HG03457 (cell line): Measurements from ENCODE around the gene LIPI.
"Not testable (repeated sequence)": the region's sequence is repeated elsewhere in the genome, so short reads cannot be mapped to it uniquely, and the experiment has no call there.

Experiments used
- ATAC-seq: cut with Tn5 transposase; IDR thresholded peaks from one replicate; pipeline ENCODE4 v1.9.1; 2021; ENCODE audit warnings: moderate number of reproducible peaks; ENCODE audit not compliant: unreplicated experiment

The LIPI gene

DNA sequence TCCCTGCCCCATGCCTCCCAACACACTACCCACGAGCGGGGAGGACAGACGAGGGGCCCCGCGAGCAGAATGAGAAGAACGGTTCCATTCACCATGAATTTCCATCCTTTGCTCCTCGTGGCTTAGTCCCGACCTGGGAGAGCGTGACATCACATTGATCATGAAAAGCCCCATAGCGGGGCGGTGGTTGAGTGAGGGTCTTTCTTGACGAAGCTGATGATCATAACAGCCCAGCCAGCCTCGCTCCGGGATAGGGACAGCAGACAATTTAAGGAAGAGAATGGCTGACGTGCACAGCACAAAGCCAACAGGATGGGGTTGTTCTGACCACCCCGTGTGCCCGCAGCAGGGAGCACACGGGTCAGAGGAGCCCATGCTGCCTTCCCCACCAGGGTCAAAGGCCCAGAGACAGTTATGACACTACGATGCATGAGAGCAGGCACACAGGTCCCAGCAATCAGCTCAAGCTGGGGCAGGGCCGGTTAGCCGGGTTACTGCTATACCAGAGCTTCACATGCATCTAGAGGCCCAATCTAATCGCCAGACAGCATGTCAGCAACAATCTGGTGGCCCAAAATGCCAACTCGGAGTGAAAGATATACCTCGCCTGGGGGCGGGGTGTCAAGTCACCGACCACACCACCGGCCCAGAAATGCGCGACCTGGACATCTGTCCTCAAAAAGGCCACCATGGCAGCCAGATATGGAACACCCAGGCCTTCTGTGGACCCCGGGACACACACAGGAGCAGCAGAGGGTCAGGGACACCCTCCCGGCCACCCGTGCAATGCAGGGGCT, 135.2 kb downstream of the LIPI start:
- no peak for ATAC-seq

DNA sequence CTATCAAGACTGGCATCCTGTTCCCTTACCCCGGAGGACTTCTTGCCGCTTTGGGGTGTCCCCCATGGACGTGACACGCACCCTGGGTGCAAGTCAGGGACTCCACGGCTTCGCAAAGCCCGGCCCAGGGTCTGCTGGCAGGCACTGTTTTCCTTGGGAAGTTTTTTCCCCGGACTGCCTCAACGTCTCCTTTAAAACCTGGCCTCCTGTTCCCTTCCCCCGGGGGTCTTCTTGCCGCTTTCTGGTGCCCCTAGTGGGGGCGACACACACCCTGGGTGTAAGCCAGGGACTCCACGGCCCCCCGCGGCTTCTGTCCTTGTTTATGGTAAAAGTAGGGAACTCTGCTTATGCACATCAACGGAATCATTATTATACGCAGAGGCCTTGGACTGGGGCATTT, 136.6 kb downstream of the LIPI start:
- no peak for ATAC-seq

DNA sequence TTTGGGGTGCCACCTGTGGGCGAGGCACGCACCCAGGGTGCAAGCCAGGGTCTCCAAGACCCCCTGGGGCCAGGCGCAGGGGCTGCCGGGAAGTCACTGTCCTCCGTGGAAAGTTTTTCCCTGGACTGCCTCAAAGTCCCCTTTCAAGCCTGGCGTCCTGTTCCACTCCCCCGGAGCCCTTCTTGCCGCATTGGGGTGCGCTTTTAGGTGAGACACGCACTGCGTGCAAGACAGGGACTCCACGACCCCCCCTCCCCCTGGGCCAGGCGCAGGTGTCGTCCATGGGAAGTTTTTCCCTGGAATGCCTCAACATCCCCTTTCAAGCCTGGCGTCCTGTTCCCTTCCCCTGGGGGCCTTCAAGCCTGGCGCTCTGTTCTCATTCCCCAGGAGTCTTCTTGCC, 137.1 kb downstream of the LIPI start:
- ATAC-seq = no peak

DNA sequence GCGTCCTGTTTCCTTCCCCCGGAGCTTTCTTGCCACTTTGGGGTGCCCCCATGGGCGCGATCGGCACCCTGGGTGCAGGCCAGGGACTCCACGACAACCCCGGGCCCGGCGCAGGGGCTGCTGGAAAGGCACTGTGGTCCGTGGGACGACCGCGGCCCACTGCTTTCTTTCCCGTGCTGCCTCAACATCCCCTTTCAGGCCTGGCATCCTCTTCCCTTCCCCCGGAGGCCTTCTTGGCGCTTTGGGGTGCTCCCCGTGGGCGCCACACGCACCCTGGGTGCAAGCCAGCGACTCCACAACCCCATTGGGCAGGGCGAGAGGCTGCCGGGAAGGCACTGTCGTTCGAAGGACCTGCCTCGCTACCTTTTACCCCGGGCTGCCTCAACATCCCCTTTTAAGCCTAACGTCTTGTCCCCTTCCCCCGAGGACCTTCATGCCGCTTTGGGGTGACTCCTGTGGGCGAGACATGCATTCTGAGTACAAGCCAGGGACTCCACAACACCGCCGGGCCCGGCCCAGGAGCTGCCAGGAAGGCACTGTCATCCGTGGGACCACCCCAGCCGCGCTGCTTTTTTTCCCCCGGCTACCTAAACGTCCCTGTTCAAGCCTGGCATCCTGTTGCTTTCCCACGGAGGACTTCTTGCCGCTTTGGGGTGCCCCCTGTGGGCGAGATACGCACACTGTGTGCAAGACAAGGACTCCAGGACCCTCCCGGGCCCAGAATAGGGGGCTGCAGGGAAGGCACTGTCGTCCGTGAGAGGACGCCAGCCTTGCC, 137.8 kb downstream of the LIPI start:
- ATAC-seq = no peak

DNA sequence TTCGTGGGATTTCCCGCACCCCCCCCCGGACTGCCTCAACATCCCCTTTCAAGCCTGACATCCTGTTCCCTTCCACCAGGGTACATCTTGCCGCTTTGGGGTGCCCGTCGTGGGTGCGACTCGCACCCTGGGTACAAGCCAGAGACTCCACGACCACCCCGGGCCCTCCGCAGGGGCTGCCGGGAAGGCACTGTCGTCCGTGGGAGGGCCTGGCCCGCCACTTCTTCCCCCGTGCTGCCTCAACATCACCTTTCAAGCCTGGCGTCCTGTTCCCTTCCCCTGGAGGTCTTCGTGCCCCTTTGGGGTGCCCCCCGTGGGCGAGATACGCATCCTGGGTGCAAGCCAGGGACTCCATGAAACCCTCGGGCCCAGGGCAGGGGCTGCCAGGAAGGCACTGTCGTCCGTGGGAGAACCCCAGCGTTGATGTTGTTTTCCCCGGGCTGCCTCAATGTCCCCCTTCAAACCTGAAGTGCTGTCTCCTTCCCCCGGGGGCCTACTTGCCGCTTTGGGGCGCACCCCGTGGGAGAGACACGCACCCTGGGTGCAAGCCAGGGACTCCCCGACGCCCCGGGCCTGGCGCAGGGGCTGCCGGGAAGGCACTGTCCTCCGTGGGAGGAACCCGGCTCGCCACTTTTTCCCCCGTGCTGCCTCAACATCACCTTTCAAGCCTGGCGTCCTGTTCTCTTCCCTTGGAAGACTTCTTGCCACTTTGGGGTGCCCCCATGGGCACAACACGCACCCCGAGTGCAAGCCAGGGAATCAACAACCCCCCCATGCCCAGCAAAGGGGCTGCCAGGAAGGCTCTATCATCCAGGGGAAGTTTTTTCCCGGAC, 138.6 kb downstream of the LIPI start:
- ATAC-seq = no peak

DNA sequence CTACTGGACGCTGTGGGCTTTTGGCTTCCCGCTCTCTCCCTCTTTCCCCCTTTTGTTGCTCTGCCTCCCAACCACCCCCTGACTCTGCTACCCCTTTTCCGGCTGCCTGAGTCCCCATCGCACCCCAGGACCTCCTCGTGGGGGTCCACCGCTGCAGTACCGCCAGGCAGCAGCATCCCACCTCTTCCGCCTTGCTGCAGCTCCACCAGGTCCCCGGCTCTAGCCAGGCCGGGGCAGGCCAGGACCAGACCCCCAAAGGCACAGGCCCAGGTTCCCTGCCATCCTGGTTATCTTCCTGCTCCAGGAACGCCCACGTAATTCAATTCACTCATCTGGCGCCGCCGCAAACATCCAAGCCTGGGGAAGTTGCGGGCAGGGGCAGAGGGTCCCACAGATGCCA, 139.8 kb downstream of the LIPI start:
- no peak for ATAC-seq

DNA sequence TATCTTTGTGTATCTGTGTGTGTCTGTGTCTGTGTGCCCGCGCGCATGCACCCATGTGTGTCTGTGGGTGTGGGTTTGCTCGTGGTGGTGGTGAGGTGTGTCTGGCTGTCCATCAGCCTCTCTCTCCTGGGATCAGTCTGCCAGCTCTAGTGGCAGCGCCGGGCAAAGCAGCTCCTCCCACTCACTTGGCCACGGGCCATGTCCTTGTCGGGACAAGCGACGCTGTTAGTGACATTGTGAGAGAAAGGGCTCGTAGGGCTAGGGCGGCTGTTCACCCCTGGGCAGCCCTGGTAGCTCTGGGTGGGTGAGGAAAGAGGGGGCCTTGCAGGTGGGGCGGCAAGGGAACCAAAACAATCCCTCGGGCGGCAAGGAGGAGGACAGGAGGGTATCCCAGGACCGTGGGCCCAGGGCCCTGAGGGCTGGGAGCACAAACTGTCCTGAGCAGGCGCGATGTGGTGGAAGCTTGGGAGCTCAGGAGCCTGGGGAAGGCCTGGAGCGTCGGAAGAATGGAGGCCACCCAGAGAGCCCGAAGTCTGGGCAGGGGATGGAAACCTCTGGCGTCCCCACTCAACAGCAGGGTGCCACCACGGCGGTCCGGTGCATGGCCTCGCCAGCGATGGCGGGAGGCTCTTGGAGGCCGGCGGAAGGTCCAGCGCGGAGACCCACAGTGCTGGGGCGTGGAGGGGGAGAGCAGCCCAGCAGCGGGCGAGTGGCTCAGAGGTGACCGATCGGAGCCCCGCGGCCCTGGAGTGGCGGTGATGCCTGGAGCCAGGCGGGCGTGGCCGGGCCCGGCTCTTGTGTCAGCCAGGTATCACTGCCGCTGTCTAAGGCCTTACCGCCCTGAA, 140.5 kb downstream of the LIPI start:
- no peak for ATAC-seq

DNA sequence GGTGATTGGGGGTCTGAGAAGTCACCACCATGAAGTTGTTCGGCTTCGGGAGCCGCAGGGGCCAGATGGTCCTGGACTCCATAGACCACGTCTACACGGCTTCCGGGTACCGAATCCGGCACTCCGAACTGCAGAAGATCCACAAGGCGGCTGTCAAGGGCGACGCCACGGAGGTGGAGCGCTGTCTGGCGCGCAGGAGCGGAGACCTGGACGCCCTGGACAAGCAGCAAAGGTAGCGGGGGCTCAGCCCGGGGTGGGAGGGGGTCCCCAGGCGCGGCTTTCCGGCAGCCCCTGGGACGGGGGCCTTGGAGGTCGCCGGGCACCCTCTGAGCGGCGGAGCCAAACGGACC, 146.5 kb downstream of the LIPI start:
- no peak for ATAC-seq

DNA sequence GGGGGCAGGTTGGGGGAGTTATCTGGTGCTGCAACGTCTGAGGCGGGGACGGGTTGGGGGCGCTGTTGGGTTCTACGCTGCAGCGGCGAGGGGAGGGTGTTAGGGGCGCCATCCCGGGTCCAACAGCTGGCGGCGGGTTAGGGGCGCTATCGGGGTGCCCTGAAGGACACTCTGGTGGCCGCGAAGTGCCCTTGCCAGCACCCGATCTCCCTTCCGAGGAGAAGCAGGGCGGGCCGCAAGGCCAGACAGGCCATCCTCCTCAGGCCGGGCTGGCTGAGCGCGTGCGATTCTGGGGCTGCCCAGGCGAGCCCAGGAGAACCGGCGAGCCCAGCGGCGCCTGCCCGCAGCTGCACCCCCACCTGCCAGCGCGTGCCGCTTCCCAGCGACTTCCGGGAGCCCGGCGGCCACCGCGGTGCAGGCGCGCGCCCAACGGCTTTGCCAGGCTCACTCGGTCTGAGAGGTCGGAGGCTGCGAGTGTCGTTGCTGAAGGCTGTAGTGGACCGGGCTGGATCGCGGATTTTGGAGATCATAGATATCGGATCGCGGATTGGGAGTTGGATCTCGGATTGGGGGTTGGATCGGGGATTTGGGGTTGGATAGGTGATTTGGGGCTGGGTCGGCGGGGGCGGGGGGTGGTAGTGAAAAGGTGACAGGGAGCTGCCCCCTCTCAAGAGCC, 147.0 kb downstream of the LIPI start:
- not testable (repeated sequence) for ATAC-seq

DNA sequence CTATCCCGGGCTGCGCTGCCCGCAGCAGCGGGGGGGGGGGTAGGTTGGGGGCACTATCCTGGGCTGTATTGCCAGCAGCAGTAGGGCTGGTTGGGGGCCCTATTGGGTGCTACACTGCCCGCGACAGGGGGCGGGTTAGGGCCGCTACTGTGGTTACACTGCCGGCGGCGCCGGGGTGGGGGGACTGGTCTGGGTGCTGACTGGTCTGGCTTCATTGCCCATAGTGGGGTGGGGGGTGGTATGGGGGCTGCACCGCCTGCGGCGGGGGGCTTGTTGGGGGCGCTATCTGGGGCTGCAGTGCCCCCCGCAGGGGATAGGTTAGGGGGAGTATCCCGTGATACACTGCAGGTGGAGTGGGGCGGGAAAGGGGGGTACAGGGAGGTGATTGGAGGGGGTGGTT, 148.1 kb downstream of the LIPI start:
- not testable (repeated sequence) for ATAC-seq

DNA sequence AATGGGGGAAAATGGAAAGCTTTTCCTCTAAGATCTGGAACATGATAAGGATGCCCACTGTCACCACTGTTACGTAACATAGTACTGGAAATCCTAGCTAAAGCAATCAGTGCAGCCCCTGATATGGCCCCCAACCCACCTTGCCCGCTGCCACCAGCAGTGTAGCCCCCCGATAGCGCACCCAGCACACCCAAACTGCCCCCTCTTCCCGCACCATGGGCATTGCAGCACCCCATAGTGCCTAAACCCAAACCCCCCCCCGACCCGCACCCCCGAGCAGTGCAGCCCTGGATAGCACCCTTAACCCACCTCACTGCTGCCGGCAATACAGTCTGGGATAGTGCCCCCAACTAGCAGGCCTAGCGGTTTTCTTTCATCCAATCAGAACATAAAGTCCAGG, 148.9 kb downstream of the LIPI start:
- ATAC-seq = not testable (repeated sequence)

DNA sequence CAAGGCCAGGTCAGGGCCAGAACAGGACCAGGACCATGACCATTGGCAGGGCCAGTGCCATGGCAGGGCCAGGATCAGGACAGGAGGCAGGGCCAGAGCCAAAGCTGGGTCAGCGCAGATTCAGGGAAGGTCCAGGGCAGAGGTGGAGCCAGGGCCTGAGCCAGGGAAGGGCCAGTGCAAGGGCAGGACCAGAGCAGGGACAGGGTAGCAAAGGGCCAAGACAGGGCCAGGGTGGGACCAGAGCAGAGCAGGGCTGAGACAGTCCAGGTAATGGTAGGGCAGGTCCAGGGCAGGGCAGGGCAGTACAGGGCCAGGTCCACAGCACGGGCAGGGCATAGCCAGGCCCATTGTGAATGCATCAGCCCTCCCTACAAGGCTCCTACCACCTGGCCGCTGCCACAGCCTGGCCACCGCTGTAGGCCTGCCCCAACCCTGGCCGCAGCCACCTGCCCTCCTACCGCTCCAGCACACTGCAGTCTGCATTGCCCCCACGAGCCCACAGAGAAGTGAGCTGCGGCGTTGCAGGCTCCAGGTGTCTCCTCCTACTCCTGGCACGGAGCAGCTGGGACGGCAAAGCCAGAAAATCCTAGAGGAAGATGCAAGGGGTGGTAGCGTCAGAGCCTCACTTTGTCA, 151.6 kb downstream of the LIPI start:
- not testable (repeated sequence) for ATAC-seq
